Small intestine (tissue), 7 donors: ENCODE measurements around the gene RASA3. TPM values are rescaled to one million over a fixed set of nuclear protein-coding genes. Genes with fewer than 3 reads are reported as not detected.

ENCODE experiments used
- DNase-seq, 2 donors: peaks; one replicate each; pipeline versions ENCODE4 v3.0.0 to v3.0.0-alpha.2; 2013
- FAIRE-seq: peaks from 2 replicates; lab custom pipeline; 2012; peaks lifted over from hg19 to GRCh38; lab: Jason Lieb, UNC
- H3K27ac ChIP-seq, 3 donors: one replicate each; pipeline ENCODE4 v1.5.1; 2013; ENCODE audit warnings: low read length in 2 of 3, mild to moderate bottlenecking in 2 of 3, control low read depth in 1 of 3, inconsistent platforms in 1 of 3, low read depth in 1 of 3, moderate library complexity in 1 of 3
- H3K27me3 ChIP-seq, 3 donors: one replicate each; pipeline ENCODE4 v1.6.1; 2013; ENCODE audit warnings: low read length in 3 of 3, inconsistent platforms in 1 of 3; ENCODE audit not compliant: control insufficient read depth in 3 of 3, insufficient read depth in 3 of 3
- H3K36me3 ChIP-seq, 3 donors: one replicate each; pipeline ENCODE4 v1.6.1; 2013; ENCODE audit warnings: low read length in 3 of 3, inconsistent platforms in 1 of 3, low read depth in 1 of 3, mild to moderate bottlenecking in 1 of 3, moderate library complexity in 1 of 3; ENCODE audit not compliant: control insufficient read depth in 3 of 3, insufficient read depth in 2 of 3
- H3K4me1 ChIP-seq, 3 donors: one replicate each; pipeline ENCODE4 v1.6.1; 2013; ENCODE audit warnings: low read length in 2 of 3, inconsistent platforms in 1 of 3, low read depth in 1 of 3, mild to moderate bottlenecking in 1 of 3, moderate library complexity in 1 of 3; ENCODE audit not compliant: control insufficient read depth in 3 of 3, insufficient read depth in 2 of 3
- H3K4me3 ChIP-seq, 3 donors: one replicate each; pipeline ENCODE4 v1.5.1; 2013; ENCODE audit warnings: low read length in 3 of 3, control low read depth in 1 of 3, inconsistent platforms in 1 of 3, low read depth in 1 of 3, mild to moderate bottlenecking in 1 of 3, moderate library complexity in 1 of 3
- H3K9me3 ChIP-seq, 2 donors: one replicate each; pipeline ENCODE4 v1.6.1; 2013; ENCODE audit warnings: low read depth in 1 of 2, low read length in 1 of 2; ENCODE audit not compliant: control insufficient read depth in 2 of 2, insufficient read depth in 1 of 2
- WGBS, 3 donors: extraction: QIAGEN DNeasy Blood & Tissue Kit; methylation state at CpG; one replicate each; pipeline ENCODE4 v1.1.7; 2013; 5-methylcytosine and 5-hydroxymethylcytosine counted together
- polyA plus RNA-seq, 4 donors: library from polyadenylated mRNA; stranded (reverse) in 3 of 4; unstranded in 1 of 4; fragments of 200-250 nt in 3 of 4; fragments of 120-200 nt in 1 of 4; gene quantifications; one replicate each; pipeline versions ENCODE4 v1.2.1 to v1.2.3, GENCODE V29; 2013
- donor health status: healthy with polysubstance abuse.
- donor health status: control.
- donor health status: control.
- donor health status: Bipolar disorder and iron deficiency.
- donor health status: healthy.

RASA3 gene
- polyA plus RNA-seq, 4 donors, result 2.0 to 7.2 (median 6.5) TPM

DNA sequence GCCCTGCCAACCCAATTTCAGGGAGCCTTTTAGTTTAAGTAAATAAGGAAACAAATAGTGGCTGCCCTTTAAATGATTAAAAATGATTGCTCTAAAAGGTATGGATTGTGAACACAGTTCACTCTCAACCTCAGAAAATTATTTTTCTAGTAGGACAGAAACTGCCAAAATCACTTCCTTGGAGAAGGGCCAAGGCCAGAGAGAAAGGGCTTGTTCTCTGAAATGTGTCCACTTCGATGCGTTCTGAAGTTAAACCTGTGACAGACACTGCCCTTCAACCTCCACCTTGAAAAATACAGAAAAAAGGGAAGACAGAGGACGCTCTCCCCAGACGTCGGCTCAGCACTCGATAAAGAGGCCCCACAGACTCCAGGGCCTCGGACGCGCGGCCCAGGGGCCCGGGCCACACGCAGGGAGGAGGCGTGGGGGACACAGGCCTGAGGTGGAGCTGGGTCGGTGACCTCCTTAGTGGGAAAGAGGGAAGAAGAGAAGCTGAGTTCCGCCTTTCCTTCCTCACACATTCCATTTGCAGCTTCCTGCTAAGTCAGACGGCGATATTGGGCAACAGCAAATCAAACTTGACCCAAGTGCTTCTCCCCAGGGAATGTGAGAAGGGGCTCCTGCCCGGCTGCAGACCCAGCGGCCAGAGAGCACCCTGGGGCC, 63.6 kb downstream of the RASA3 start:
- Histone ChIP-seq H3K27me3 (no peaks in the 10 kb centered on the region), H3K4me1 (peaks cover 0 to 24% (median 0%) of the 10 kb centered on the region in 3 donors), H3K4me3 (no peak overlapping the region), H3K36me3 (peaks cover 0 to 22% (median 0%) of the 10 kb centered on the region in 3 donors), H3K9me3 (no peaks in the 10 kb centered on the region), H3K27ac (peak overlapping the region in 1 of 3 donors; percentile 95)
- 49 to 79% (median 71%) methylated on average over 18 to 19 of the region's 19 CpGs for WGBS, 3 donors
- DNase-seq (no peak), FAIRE-seq (no peak)

DNA sequence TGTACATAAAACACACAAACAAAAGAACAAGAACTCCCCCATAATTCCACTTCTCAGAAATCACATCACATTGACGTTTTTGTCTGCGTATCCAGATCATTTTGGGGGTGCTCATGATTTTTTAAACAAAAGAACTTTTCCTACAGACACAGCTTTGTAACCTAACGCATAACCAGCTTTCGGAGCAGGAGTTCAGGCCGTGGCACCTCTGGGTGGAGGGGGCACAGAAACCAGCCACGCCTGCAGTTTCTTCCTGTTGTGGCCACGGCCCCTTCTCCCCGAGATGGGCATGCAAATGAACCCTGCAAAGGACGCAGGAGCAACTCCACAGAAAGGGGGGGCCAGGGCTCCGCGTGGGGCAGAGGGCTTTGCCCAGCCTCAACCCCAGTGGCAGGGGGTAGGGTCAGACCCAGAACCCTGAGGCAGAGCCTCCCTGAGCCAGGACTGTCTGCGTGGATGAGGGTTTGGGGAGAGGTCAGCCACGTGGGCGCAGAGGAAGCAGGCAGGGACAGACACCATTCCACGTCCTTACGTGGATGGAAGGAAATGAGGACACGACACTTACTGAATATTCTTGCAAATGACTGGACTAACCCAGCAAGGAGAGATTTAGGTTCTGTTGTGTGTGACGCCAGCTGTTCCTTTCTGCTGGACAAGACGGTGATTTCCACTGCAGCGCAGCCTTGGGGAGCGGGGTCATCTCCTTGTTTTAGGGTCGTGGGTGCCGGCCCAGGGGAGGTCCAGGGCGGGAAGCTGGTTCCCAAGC, 64.4 kb downstream of the RASA3 start:
- Histone ChIP-seq H3K4me3 (no peak overlapping the region), H3K27ac (peak overlapping the region in 1 of 3 donors; percentile 95), H3K4me1 (peaks cover 0 to 24% (median 2%) of the 10 kb centered on the region in 3 donors), H3K9me3 (no peaks in the 10 kb centered on the region), H3K36me3 (peaks cover 0 to 17% (median 0%) of the 10 kb centered on the region in 3 donors), H3K27me3 (no peaks in the 10 kb centered on the region)
- 66 to 78% (median 67%) methylated on average over 24 of the region's 24 CpGs for WGBS, 3 donors
- FAIRE-seq, result no peak
- DNase-seq, result no peak

DNA sequence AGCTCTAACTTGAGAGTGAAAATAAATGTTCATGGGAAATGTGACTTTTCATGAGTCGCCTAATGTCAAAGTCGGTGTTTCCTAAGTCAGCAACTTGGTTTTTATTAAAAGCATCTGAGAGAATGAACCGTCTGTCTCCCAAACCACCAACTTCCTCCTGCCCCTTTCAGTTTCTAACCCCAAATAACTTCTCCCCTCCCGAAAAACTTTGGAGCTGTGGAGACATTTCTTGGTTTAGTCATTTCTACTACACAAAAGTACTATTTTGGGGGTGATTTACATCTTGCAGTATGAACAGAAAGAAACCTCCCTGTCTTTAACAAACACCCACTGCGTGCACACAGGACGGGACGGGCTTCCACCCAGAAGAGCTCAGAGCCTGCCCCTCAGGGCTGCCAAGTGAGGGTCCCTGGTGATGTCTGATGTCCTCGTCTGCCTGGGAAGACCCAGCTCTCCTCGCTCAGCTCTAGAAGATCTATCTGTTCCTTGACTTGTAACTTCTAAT, 65.0 kb downstream of the RASA3 start:
- peaks cover 0 to 24% (median 2%) of the 10 kb centered on the region in 3 donors for H3K4me1 ChIP-seq
- H3K27me3 ChIP-seq, result no peaks in the 10 kb centered on the region
- WGBS, 3 donors, result 52 to 78% (median 65%) methylated on average over 9 of the region's 9 CpGs
- no peak for FAIRE-seq
- H3K27ac ChIP-seq, result peak overlapping the region in 1 of 3 donors; percentile 95
- H3K9me3 ChIP-seq, result no peaks in the 10 kb centered on the region
- H3K4me3 ChIP-seq, result no peak overlapping the region
- peaks cover 0 to 15% (median 0%) of the 10 kb centered on the region in 3 donors for H3K36me3 ChIP-seq
- no peak for DNase-seq

DNA sequence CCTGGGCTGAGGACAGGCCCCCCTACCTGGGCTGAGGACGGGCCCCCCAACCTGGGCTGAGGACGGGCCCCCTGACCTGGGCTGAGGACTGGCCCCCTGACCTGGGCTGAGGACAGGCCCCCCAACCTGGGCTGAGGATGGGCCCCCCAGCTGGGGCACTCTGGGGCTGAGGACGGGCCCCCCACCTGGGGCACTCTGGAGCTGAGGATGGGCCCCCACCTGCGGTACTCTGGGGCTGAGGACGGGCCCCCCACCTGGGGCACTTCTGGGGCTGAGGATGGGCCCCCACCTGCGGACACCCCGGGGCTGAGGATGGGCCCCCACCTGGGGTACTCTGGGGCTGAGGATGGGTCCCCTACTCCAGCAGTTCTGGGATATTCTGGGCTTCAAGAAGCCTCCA, 65.5 kb downstream of the RASA3 start:
- no peak for FAIRE-seq

DNA sequence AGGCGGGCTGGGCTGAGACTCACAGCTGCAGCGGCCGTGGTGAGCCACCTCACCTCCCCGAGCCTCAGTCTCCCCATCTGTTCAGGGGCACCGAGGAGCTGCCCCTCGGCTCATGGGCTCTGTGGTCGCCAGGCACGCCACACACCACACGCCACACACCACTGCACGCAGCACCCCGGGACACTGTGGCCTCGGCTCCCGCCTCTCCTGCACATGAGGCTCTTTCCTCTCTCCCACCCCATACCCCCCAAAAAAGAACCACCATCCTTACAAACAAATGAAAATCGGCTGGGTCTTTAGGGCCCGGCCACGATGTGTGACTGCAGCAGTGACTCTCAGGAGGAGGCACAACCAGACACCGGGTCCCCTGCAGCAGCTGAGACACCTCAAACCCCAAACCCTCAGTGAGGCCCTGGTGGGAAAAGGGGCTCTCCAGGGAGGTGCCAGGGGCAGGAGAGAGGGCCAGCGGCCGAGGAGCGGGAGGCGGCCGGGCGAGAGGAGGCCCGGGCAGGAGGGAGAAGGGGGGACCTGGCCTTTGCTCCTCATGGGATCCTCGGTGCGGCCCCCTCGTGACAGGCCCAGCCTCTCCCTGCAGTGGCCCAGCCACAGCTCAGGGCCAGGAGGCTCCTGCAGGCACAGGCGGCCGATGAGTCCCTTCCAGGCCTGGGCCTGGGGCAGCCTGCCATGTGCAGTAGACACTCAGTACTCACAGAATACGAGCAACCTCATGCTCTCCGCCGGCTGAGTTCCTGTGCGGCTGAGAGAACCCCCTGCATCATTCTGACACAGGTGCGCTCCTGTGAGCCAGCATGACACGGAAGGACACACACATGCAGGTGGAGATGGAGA, 66.3 kb downstream of the RASA3 start:
- DNase-seq (no peak), FAIRE-seq (no peak)
- Histone ChIP-seq H3K27me3 (no peaks in the 10 kb centered on the region), H3K27ac (peak overlapping the region in 2 of 3 donors; percentile 83 to 95), H3K4me1 (peaks cover 0 to 24% (median 2%) of the 10 kb centered on the region in 3 donors), H3K36me3 (peaks cover 0 to 9% (median 0%) of the 10 kb centered on the region in 3 donors), H3K9me3 (no peaks in the 10 kb centered on the region), H3K4me3 (no peak overlapping the region)
- 68 to 81% (median 69%) methylated on average over 27 to 35 of the region's 35 CpGs for WGBS, 3 donors

More for the DNA sequence above, 65.5 kb downstream of the RASA3 start:
- H3K27me3 ChIP-seq, result no peaks in the 10 kb centered on the region
- 71 to 92% (median 83%) methylated on average over 6 to 7 of the region's 7 CpGs for WGBS, 3 donors
- no peaks in the 10 kb centered on the region for H3K9me3 ChIP-seq
- peak overlapping the region in 2 of 3 donors; percentile 39 to 95 for H3K27ac ChIP-seq
- H3K4me1 ChIP-seq, result peaks cover 0 to 24% (median 2%) of the 10 kb centered on the region in 3 donors
- peaks cover 0 to 13% (median 0%) of the 10 kb centered on the region in 3 donors for H3K36me3 ChIP-seq
- no peak for DNase-seq
- H3K4me3 ChIP-seq, result no peak overlapping the region

DNA sequence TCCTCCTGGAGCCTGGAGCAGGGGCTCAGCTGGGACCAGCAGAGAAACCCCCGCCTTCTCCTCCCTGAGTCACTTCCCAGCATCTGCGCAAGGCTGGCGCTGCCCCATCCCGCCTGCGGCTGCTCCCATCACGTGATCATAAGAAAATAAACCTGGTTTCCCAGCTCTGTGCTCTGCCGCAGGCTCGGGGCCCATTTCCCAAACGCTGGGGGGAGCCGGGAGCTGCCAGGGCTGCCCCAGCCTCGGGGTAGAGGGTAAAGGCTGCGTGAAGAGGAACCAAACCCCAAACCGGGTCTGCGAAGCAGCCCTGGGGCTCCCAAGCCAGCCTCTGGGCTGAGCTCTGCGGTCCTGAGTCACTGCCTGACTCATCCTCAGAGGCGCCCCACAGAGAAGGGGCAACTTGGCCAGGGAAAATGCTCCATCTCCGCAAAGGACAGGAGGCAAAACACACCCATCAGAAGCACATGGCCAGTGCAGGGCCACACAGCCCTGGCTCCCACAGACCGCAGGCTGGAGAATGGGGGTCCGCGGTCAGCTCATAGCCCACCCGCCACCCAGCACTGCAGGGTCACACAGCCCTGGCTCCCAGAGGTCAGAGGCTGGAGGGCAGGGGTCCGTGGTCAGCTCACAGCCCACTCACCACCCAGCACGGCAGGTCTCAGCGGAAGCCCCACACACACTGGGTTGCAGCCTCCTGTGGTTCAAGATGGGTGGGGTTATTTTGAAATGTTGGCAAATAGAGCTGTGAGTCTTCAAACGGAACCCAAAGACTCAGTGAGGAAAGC, 67.1 kb downstream of the RASA3 start:
- no peaks in the 10 kb centered on the region for H3K27me3 ChIP-seq
- peaks cover 0 to 12% (median 0%) of the 10 kb centered on the region in 3 donors for H3K36me3 ChIP-seq
- peak overlapping the region; percentile 83 to 95 (median 84) for H3K27ac ChIP-seq
- no peaks in the 10 kb centered on the region for H3K9me3 ChIP-seq
- FAIRE-seq (no peak), DNase-seq (peak; percentile 59 to 85)
- 14 to 23% (median 18%) methylated on average over 24 to 25 of the region's 25 CpGs for WGBS, 3 donors
- peaks cover 0 to 24% (median 2%) of the 10 kb centered on the region in 3 donors for H3K4me1 ChIP-seq
- H3K4me3 ChIP-seq, result peak overlapping the region in 2 of 3 donors; percentile 38 to 48

DNA sequence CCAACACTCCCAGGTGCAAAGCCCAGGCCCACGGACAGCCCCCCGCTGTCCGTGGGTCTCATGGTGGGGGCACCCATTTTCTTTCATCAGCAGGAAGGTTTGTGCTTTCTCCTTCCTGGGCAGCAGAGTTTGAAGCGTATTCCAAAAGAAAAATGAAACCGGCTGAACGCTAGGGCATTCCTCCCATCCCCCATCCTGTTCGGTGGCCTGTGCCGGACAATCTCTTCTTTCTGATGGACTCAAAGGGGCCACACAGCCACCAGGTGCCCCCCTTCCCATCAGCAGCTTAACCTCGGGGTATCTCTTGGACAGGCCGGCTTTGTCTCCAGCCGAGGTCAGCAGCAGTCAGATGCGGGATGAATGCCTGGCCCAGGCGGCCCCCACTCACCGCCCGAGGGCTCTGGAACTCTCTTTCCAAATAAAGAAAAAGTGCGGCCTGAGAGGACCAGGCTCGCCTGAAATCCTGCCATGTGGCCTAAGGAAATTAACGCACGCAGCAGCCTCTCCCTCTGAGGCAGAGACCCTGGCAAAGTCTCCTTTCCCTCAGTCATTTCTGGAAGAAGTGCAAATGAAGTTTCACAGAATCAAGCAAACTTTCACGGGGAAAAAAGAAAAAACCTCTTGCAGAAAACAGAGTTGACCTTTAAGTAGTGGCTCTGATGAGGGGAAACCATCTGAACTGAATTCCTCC, 67.8 kb downstream of the RASA3 start:
- Histone ChIP-seq H3K27ac (peak overlapping the region; percentile 83 to 95 (median 84)), H3K36me3 (peaks cover 0 to 19% (median 0%) of the 10 kb centered on the region in 3 donors), H3K4me1 (peaks cover 0 to 24% (median 2%) of the 10 kb centered on the region in 3 donors), H3K27me3 (no peaks in the 10 kb centered on the region), H3K9me3 (no peaks in the 10 kb centered on the region), H3K4me3 (peak overlapping the region in 1 of 3 donors; percentile 48)
- 21 to 29% (median 29%) methylated on average over 20 of the region's 20 CpGs for WGBS, 3 donors
- peak; percentile 15 to 48 for DNase-seq
- FAIRE-seq, result no peak
